T47D (cell line): Measurements from ENCODE around the gene OPHN1.
"Not testable (repeated sequence)": the region's sequence is repeated elsewhere in the genome, so short reads cannot be mapped to it uniquely, and the experiment has no call there.

Experiments
- DNase-seq, 2 experiments: peaks; one replicate each; pipeline versions ENCODE4 v3.0.0 to v3.0.0-alpha.2; 2011 to 2012; ENCODE audit warnings: low read depth in 1 of 2, low spot score in 1 of 2
- JUND ChIP-seq: IDR thresholded peaks from 2 replicates; pipeline ENCODE4 v1.6.1; 2012; ENCODE audit warnings: low read depth
- in situ Hi-C: cut with HindIII; loops from 2 replicates; pipeline ENCODE4 v1.10.0; 2016; ENCODE audit warnings: low sequenced_read_pairs, low pct_unique_long_range_greater_than_20kb

The OPHN1 gene

DNA sequence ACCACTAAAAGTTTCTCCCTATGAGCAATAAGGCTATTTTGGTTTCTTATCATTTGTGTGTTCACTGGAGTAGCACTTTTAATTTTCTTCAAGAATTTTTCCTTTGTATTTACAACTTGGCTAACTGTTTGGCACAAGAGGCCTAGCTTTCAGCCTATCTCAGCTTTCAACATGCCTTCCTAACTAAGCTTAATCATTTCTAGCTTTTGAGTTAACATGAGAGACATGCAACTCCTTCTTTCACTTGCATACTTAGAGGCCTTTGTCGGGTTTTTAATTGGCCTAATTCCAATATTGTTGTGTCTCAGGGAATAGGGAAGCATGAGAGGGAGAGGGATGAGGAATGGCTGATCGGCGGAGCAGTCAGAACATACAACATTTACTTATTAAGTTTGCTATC, 349.8 kb downstream of the OPHN1 start:
- no peak for DNase-seq
- in situ Hi-C loops = no loop called here
- no peak for TF ChIP-seq JUND

DNA sequence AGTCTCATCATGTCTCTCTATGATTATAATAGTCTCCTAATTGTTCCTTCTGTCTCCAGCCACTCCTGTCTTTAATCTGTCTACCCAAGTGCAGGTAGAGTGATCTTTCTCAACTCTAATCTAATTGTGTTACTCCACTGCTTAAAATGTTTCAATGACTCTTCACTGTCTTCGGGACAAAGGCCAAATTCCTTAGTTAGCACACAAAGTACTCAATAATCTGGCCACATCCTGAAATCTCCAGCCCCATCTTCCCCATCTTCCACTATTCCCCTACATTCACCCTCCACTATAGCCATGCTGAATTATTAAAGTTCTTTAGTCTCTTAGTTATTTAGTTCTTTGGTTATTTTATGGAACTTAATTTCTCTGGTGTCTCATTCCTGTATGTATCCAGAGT, 353.3 kb downstream of the OPHN1 start:
- in situ Hi-C loops = no loop called here
- DNase-seq = no peak
- TF ChIP-seq JUND = no peak

DNA sequence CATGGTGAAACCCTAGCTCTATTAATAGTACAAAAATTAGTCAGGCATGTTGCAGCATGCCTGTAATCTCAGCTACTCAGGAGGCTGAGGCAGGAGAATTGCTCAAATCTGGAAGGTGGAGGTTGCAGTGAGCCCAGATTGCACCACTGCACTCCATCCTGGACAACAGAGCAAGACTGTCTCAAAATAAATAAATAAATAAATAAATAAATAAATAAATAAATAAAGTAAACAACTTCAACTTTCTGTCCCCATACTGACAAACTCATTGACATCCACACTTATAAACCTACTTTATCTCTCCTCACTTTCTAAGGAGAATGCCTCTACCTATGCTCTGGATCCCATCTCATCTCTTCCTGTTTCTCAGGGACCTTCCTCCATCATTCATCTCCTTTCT, 354.5 kb downstream of the OPHN1 start:
- in situ Hi-C loops = not testable (repeated sequence)

DNA sequence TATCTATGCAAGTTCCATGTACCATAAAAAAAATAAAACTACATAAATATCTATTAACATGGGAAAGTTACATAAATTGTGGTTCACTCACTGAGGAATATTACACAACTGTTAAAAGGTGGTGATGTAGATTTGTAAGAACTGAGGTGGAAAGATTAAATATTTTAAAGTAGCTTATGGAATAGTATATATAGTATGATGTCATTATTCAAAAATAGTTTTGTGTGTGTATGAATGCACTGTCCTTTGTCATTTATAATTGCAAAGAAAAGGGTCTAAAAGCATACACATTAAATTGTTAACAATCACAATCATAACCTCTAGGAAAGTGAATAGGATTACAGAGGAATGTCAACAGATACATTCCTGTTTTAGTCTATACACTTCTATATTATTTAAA, 355.9 kb downstream of the OPHN1 start:
- DNase-seq = no peak
- no peak for TF ChIP-seq JUND
- in situ Hi-C loops = no loop called here

More for the DNA sequence above, 354.5 kb downstream of the OPHN1 start:
- DNase-seq = not testable (repeated sequence)

DNA sequence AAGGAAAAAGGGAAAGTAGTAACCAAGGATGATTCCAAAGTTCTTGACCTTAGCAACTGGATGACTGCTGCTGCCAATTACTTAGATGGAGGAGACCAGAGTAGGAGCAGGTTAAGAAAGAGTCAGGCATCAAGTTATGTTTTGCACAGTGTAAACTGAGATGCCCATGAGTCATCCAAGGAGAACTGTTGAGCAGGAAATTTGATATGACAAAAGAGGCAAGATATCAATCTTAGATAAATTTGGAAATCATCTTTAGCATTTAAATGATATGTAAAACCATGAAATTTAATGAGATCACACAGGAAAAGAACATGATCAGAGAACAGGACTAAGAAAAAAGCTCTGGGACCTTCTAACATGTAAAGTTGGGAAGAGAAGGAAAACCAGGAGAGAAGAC, 361.3 kb downstream of the OPHN1 start:
- in situ Hi-C loops = no loop called here
- no peak for TF ChIP-seq JUND
- DNase-seq = no peak

DNA sequence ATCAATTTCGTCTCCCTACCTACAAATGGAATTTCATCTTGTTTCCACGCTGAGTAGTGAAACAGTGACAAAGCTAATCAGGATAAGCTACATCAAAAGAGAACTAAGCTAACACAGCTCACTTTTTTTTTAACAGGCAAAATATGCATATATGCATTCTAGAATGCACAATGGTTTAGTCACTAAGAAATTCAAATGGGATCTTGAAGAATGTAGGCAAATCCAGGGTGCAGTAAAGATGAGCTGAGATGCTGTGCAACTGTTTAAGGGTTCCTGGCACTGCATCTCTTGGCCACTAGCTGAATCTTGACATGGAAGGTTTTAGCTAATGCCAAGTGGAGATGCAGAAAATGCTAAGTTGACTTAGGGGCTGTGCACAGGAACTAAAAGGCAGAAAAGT, 363.2 kb downstream of the OPHN1 start:
- in situ Hi-C loops, DNase-seq: not testable (repeated sequence)

DNA sequence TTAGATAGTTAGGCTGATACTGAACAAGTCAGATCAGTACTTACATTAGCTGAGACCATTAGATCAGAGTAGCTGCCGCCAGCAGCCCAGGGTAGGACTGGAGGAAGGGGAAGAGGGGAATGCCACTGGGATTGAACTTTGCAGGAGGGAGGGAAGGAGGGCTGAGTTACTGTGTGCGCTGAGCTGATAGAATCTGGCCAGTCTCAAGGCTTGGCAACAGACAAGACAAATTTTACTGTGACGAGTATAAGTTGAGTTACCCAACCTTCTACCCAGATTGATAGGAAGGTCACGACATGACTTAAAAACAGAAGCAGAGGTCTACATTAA, 372.1 kb downstream of the OPHN1 start:
- in situ Hi-C loops = no loop called here
- TF ChIP-seq JUND = no peak

DNA sequence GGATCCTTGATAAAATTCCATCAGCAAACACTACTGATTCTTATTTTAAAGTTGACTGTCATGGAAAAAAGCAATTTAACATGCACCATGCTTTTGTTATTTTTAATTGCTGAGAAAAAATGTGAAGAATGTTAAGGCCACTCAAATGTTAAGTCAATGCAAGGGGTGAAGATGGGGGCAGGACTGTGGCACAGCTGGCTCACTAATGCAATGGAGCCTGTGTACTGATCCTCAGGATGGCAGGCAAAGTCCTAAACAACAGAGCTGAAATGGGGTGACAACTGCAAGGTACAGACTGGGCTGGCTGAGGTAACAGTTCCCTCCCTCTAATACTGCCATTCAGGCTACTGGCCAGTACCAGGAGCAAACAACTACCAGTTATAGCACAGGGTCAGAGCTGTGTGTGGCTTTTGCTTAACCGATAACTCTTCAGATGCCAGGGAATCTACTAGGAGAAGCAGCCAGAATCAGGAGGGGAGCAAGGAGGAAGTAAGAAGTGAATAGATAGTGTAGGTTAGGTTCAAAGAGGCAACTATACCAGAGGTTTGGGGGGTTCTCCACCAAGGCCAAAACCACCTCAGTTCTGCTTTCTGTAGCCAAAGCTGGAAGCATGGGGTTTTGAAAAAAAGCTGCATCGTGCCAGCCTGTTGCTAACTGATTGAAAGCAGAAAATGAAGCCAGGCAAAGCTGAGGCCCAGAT, 372.6 kb downstream of the OPHN1 start:
- no peak for DNase-seq
- TF ChIP-seq JUND = no peak

More for the DNA sequence above, 372.1 kb downstream of the OPHN1 start:
- no peak for DNase-seq

DNA sequence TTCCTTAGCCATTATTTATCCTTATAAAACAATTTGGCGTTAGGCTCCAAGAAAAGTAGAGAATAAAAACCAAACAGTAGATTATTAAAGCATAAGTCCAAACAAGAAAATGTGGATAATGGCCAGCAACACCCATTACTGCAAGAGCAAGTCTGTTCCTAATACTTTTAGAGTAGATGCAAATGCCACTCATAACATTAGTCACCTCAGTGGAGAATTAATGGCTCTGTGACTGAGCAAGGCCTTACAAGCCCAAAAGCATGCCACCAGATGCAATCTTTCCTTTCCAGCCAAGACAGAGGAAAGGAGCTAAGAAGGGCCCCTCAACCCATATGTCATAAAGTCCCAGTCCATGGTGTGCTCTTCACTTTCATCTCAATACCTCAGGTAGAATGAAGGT, 373.8 kb downstream of the OPHN1 start:
- no peak for DNase-seq
- no peak for TF ChIP-seq JUND
- in situ Hi-C loops = no loop called here

More for the DNA sequence above, 372.6 kb downstream of the OPHN1 start:
- in situ Hi-C loops = no loop called here

DNA sequence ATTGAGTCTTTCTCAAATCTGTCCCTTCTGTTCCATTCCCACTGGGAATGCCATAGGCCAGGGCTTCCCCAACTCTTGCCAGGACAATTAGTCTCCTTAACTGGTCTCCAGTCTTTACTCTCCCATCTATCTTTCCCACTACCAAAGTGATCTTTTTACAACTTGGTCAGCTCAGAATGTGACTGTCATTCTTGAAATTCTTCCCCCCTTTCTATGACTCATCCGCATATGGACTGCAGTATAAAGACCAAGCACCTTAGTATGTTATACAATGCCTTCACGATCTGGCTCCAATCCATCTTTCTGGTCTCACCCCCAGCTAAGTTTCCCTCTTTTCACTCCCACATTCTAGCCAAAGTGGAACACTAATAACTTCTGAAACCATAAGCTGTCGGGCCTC, 383.8 kb downstream of the OPHN1 start:
- DNase-seq = no peak
- in situ Hi-C loops = no loop called here
- no peak for TF ChIP-seq JUND

DNA sequence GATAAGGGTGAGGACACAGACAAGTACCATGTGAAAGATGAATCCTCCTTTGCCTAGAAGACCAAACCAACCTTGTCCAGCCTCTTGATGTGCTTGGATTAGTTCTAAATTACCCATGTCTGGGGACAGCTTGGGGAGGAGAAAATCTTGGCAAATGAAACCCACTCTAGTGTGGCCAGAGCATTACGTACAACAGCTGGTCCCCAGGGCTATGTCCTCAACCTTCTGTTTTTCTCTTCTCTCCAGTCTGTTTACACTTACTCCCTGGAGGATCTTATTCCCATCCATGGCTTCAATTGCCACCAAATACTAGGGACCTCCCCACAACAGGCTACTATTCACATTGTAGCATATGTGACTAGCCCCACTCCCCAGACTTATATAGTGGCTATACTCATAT, 384.5 kb downstream of the OPHN1 start:
- TF ChIP-seq JUND = no peak
- in situ Hi-C loops = no loop called here
- no peak for DNase-seq

DNA sequence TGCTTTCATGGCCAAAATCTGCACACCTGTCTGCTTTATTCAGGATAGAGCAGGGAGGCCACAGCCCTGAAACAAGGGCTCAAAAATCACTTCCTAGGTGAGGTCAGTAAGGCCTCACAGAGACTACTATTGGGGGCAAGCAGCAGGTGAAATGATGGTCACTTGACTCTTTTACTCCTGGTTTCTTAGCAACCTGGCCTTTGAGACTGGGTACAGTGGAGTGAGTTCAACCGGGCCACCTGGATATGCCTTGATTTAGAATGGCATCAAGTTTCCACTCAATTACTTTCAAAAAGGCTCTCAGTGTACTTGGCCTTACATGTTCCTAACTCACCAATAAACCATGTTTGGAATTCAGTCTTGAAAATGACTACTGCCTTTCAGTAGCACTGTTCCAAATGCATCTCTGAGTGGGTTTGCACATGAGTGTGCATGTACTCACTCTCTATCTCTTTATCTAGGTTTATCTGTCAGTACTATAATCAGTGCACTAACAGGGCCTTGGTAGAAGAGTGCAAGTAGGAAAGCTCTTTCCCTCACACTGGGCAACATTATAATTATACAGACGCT, 388.2 kb downstream of the OPHN1 start:
- TF ChIP-seq JUND = no peak
- no peak for DNase-seq
- in situ Hi-C loops = no loop called here

DNA sequence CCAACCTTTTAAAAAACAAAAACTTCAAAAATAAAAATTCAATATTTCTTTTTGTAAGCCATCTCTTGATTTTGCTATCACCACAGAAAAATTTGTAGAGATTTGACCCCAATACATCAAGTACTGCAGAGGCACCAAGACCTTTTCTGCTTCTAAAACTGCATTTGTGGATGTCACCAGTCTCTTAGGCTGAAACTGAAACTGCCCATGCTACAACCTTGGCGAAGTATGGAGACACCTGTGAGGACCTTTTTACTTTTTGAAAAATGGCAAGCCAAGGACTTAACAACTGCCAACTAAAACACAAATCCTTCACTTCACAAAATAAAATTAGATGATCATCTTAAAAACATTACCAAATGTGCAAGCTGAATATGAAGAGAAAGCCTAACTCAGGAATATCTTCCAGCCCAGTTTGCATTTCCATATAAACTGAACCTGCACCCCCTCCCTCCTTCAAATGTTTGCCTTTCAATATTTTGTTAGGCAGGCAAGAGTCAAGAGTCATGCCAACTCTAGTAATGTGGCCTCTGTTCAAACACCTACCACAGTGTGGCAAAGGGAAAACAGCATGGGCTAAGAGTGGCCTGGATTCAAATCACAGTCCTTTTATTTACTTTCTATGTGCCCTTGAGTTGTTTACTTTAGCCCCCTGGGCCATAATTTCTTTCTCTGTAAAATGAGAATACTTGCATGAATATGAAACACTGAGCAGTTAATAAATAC, 389.4 kb downstream of the OPHN1 start:
- DNase-seq = peak in 1 of 2 experiments; percentile 2
- no peak for TF ChIP-seq JUND
- in situ Hi-C loops = no loop called here
